Mesothelial cell of epicardium (in vitro differentiated cells): ENCODE measurements around the gene SIRT4. TPM values are rescaled to one million over a fixed set of nuclear protein-coding genes. Genes with fewer than 3 reads are reported as not detected.

ENCODE experiments used
- DNase-seq, 2 experiments: peaks; one replicate each; pipeline ENCODE4 v3.0.0; 2021; ENCODE audit warnings: low spot score in 2 of 2; ENCODE audit not compliant: unreplicated experiment in 2 of 2
- H3K27ac Mint-ChIP-seq: 2 replicates; pipeline ENCODE4 v1.8.0; 2021; ENCODE audit warnings: mixed read lengths
- H3K27me3 Mint-ChIP-seq: 2 replicates; pipeline ENCODE4 v1.8.0; 2021; ENCODE audit warnings: low read depth, mixed read lengths
- H3K36me3 Mint-ChIP-seq: 2 replicates; pipeline ENCODE4 v1.8.0; 2021; ENCODE audit warnings: mixed read lengths
- H3K4me1 Mint-ChIP-seq: 2 replicates; pipeline ENCODE4 v1.8.0; 2021; ENCODE audit warnings: mixed read lengths
- H3K4me3 Mint-ChIP-seq: 2 replicates; pipeline ENCODE4 v1.8.0; 2021; ENCODE audit warnings: mild to moderate bottlenecking, moderate library complexity, mixed read lengths
- H3K9me3 Mint-ChIP-seq: 2 replicates; pipeline ENCODE4 v1.8.0; 2021; ENCODE audit warnings: mixed read lengths
- total RNA-seq: library from RNA; stranded (reverse); gene quantifications from 3 replicates; pipeline ENCODE4 v1.2.1, GENCODE V29; 2021
- TF ChIP-seq, protein P1 (sequence below): fragments of 200-600 bp; sonication (generic); IDR thresholded peaks from one replicate; pipeline ENCODE4 v1.5.0; 2021; ENCODE audit warnings: antibody characterized with exemption; ENCODE audit not compliant: unreplicated experiment

Gene SIRT4
- total RNA-seq, 1 donor from 2014 or later, result 3.9 TPM

DNA sequence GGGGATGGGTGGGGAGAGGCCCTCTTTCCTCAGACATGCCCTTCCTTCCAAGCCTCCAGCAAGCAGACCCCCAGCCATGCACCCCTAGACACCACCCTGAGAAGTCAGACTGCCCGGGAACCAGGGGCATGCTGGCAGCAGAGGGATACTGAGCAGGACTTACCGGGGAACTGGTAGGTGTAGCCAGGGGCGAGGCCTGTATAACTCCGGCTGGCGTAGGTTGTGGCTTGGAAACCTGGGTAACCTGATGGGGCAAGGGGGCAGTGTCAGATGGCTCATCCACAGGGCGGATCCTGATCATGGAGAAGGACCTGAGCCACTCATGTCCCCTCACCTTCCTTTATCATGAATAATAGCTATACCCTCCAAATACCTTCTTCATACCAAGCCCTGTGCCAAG, 51.0 kb downstream of the SIRT4 start:
- DNase-seq, result no peak
- Mint-ChIP-seq H3K4me1 (peaks cover 2% of the 10 kb centered on the region), H3K4me3 (no peak overlapping the region), H3K9me3 (no peaks in the 10 kb centered on the region), H3K27ac (no peak overlapping the region), H3K36me3 (peaks cover 23% of the 10 kb centered on the region), H3K27me3 (no peaks in the 10 kb centered on the region)
- TF ChIP-seq, protein P1, sequence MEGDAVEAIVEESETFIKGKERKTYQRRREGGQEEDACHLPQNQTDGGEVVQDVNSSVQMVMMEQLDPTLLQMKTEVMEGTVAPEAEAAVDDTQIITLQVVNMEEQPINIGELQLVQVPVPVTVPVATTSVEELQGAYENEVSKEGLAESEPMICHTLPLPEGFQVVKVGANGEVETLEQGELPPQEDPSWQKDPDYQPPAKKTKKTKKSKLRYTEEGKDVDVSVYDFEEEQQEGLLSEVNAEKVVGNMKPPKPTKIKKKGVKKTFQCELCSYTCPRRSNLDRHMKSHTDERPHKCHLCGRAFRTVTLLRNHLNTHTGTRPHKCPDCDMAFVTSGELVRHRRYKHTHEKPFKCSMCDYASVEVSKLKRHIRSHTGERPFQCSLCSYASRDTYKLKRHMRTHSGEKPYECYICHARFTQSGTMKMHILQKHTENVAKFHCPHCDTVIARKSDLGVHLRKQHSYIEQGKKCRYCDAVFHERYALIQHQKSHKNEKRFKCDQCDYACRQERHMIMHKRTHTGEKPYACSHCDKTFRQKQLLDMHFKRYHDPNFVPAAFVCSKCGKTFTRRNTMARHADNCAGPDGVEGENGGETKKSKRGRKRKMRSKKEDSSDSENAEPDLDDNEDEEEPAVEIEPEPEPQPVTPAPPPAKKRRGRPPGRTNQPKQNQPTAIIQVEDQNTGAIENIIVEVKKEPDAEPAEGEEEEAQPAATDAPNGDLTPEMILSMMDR, result no peak

DNA sequence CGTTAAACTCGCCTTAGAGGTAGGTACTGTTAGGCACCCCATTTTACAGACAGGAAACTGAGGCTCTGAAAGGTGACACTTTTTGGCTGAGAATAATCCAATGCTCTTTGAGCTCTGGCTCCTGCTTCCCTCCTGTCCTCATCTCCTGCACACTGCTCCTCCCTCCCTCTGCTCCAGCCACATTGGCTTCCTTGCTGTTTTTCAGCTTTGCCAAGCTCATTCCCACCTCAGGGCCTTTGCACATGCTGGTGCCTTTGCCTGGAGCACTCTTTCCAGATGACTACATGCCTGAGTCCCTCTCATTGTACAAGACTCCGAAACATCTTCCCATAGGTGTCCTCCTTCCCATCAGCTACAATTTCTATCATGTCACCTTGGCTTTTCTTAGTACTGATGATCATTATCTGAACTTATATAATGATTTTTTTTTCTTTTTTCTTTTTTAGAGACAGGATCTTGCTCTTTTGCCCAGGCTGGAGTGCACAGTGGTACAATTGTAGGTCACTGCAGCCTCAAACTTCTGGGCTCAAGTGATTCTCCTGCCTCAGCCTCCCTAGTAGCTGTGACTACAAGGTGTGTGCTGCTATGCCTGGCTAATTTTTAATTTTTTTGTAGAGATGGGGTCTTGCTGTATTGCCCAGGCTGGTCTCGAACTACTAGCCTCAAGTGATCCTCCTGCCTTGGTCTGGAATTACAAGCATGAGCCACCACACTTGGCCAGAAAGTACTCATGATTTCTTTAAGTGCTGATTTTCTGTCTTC, 51.6 kb downstream of the SIRT4 start:
- Mint-ChIP-seq H3K9me3 (no peaks in the 10 kb centered on the region), H3K27ac (no peak overlapping the region), H3K4me1 (peaks cover 2% of the 10 kb centered on the region), H3K27me3 (no peaks in the 10 kb centered on the region), H3K4me3 (no peak overlapping the region), H3K36me3 (peaks cover 25% of the 10 kb centered on the region)
- TF ChIP-seq, protein P1, result no peak
- no peak for DNase-seq

DNA sequence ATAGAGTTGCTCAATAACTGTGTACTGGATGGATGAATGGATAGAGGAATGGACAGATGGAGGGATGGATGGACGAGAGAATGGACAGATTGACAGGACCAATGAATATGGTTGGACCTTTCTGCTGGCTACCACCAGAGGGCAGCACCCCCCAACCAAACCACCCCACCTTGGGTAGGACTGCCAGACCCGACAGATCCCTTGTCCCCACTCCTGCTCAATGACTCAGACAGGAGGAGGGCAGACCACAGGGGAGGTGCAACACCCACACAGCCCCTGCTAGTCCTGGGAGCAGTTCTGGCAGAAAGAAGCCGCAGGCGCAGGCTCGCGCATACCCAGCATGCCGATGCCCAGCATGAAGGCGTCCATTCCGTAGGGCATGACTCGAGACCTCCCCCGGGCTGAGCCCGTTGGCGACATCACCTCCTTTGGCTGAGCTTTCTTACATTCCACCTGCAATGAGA, 54.5 kb downstream of the SIRT4 start:
- Mint-ChIP-seq H3K9me3 (no peaks in the 10 kb centered on the region), H3K27me3 (no peaks in the 10 kb centered on the region), H3K4me1 (peaks cover 3% of the 10 kb centered on the region), H3K27ac (peak overlapping the region; percentile 48), H3K36me3 (peaks cover 20% of the 10 kb centered on the region), H3K4me3 (no peak overlapping the region)
- TF ChIP-seq, protein P1, result peak; percentile 93
- peak; percentile 57 to 83 for DNase-seq

DNA sequence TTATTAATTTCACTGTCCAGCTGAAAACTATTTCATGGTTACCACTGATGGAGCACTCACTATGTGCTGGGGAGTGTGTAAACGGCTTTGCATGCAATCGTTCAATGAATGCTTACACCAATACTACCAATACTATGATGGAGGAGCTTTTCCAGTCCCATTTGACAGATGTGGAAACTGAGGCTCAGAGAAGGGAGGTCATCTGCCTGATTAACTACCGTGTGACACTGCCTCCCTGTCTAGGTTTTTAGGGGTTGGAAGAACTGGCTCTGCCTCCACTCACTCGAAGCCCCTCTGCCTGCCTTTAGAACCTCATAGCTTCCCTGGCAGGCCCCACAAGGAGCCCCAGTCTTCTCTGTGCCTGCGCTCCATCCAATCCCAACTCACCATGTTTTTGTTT, 55.0 kb downstream of the SIRT4 start:
- H3K4me1 Mint-ChIP-seq, result peaks cover 8% of the 10 kb centered on the region
- no peaks in the 10 kb centered on the region for H3K27me3 Mint-ChIP-seq
- TF ChIP-seq, protein P1, result no peak
- no peak for DNase-seq
- no peaks in the 10 kb centered on the region for H3K9me3 Mint-ChIP-seq
- H3K4me3 Mint-ChIP-seq, result no peak overlapping the region
- H3K27ac Mint-ChIP-seq, result peak overlapping the region; percentile 48
- peaks cover 20% of the 10 kb centered on the region for H3K36me3 Mint-ChIP-seq

DNA sequence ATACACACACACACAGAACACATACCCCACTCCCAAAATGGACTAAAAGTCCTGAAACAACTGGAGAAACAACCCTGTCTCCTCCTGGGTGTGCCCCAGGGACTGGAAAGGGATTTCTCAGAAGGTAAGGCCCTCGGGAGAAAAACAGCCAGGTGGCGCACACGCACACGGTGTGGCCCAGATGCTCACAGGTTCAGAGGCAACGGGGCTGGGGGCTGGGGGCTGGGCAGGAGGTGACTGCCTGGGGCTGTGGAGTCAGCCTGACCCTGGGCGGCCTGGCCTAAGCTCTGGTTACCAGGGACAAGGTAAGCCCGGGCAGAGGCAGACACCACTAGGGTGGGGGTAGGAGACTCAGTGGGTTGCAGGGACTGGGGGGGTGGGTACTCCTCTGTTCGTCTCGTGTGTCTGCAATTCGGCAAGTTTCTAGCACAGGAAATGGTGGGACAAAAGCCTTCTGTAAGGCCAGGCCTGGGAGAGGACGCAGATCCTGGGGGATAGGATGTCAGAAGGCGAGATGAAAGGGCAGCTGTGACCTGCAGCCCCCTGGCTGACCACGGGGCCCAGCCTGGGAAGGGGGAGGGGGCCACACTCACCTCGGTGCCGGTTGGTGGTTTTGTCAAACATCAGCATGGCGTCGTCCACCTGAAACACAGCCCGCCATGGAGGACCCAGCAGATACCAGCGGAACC, 56.4 kb downstream of the SIRT4 start:
- peaks cover 20% of the 10 kb centered on the region for H3K36me3 Mint-ChIP-seq
- H3K4me1 Mint-ChIP-seq, result peaks cover 15% of the 10 kb centered on the region

More for the DNA sequence above, 56.4 kb downstream of the SIRT4 start:
- no peaks in the 10 kb centered on the region for H3K9me3 Mint-ChIP-seq
- no peak overlapping the region for H3K4me3 Mint-ChIP-seq
- TF ChIP-seq, protein P1, result no peak
- H3K27ac Mint-ChIP-seq, result no peak overlapping the region
- H3K27me3 Mint-ChIP-seq, result no peaks in the 10 kb centered on the region
- no peak for DNase-seq
